ENCODE data around the gene TSC1.

TSC1 gene

DNA sequence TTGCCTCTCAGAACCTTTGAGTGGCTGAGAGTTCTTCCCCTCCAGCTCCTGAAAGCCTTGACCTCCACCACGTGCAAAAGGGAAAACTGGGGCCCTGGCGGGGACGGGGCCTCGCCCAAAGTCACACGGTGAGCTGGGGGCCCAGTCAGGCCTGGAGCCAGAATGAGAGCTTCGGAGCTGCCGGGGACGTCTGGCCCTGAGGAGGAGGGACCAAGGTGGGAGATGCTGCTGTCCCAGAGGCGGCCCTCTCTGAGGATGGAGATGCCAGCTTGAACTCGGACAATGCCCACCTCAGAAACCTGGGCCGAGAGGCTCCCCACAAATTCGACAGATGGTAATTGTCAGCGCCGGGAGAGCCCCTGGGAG lies 67.0 kb downstream of the TSC1 start:
- Histone ChIP-seq H3K27ac (peak overlapping the region in 13 of 21 experiments; percentile 80 to 96 (median 90)), H3K4me3 (peak overlapping the region; percentile 78 to 98 (median 89))

- Histone ChIP-seq H3K4me3 (no peak overlapping the region), H3K27ac (no peak overlapping the region)
Measured at GRCh38 chr9:132876849-132877248, 67.6 kb downstream of the TSC1 start.

DNA sequence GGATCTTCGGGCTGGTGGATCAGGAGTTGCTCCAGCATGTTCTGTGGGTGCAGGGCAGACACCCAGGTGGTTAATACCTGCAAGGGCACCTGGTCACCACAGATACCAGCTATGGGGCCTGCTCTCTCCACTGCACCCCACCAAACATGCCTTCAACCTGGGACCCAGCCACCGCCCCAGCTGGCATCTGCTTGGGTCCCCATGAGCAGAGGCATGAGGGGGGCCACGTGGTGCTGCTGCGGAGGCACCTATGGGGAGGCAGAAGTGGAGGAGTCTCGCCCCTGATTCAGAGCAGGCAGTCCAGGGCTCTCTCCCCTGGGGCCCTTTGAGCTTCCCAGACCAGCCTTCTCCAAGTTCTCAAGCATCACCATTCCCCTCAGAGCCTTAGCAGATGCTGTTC lies 69.3 kb downstream of the TSC1 start:
- Histone ChIP-seq H3K4me3 (no peak overlapping the region), H3K27ac (no peak overlapping the region)

DNA sequence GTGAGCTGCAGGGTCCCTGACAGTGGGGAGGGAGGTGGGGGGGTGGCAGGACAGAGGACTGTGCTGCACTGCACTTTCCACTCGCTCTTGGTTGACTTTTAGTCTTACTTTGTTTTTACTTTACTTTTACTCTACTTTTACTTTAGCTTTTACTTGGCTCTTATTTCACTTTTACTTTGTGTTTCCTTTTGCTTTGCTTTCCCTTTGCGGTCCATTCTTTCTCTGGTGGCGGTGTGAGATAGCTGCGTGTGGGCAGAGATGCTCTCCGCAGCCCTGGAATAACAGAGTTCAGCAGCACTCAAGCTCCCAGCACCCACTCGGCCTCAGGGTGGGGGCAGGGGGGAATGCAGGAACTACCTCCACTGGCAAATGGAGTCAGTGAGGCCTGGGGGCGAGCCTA lies 71.0 kb downstream of the TSC1 start:
- H3K4me3 ChIP-seq, result no peak overlapping the region

DNA sequence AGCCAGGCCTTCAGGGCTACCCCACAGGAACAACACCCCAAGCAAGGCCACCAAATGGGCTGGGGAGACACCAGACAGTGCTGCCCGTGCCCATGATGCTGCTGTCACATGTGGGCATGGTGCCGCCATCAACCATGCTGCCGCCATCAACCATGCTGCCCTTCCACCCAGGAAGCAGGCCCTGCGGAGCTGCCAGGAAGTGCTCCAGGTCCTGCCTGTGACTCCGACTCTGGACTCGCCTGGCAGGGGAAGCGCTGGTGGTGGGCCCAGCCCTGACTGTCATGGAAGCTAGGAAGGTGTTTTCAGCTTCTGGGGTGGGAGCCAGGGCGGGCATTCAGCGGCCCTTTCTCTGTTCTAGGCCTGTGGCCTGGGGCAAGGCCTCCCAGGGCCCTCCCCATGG lies 75.2 kb downstream of the TSC1 start:
- no peak overlapping the region for H3K27ac ChIP-seq
- no peak overlapping the region for H3K4me3 ChIP-seq

More for the DNA sequence above, 71.0 kb downstream of the TSC1 start:
- no peak overlapping the region for H3K27ac ChIP-seq

DNA sequence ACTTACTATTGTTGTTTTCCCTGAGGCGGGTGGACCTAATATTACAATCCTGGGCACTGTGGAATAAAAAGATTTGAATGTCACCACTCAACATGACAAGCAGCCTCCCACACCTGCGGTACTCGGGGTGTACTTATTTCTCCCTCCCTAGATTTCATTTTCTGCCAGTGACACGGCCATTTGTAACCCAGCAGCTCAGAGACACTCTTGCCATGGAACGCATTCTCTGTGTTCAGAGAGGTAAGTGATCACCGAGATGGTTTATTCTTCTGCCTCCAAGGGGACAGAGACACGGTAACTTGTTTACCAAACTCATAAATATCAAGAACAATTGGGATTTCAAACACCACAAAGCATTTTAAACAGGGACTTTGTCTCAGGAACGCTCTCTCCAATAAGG lies 77.5 kb downstream of the TSC1 start:
- H3K4me3 ChIP-seq, result no peak overlapping the region
- no peak overlapping the region for H3K27ac ChIP-seq

DNA sequence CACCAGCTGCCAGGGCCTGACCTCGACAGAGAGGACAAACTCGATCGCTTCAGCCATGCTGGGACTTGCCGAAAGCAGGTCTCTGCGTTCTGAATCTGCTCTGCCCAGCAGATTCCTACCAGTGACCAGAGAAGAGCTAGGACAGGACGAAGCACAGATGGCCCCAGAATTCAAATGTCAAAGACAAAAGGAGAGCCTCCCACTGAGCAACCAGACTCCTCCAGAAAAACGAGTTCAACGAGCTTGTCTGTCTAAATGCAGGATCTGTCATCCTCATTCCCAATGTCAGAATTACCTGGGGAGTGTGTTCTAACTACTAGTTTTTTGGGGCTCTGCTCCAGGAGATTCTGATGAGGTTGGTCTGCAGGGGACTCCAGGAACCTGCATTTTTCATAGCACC lies 79.7 kb downstream of the TSC1 start:
- H3K27ac ChIP-seq, result peak overlapping the region in 12 of 21 experiments; percentile 2 to 71 (median 36)
- no peak overlapping the region for H3K4me3 ChIP-seq

DNA sequence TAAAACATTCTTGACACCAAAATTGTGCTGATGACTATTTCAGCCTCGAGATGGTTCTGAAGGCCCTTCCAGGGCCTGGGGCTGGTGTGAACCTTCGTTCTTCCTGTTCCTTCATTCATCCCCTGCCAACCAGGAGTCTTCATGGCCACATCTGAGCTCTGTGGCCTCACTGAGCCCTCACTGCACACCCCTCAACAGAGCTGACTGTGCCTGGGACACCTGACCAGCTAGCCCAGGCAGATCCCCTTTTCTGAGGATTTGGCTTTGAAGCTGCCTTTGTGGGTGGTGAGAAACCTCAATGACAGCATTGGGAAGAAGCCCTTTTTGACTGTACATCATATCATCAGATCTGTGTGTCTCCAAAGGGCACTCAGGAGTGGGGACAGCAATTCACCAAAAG lies 80.1 kb downstream of the TSC1 start:
- Histone ChIP-seq H3K27ac (peak overlapping the region in 12 of 21 experiments; percentile 2 to 71 (median 36)), H3K4me3 (no peak overlapping the region)

GRCh38 chr9:132863096-132863495 lies 81.3 kb downstream of the TSC1 start:
- Histone ChIP-seq H3K27ac (no peak overlapping the region), H3K4me3 (no peak overlapping the region)

DNA sequence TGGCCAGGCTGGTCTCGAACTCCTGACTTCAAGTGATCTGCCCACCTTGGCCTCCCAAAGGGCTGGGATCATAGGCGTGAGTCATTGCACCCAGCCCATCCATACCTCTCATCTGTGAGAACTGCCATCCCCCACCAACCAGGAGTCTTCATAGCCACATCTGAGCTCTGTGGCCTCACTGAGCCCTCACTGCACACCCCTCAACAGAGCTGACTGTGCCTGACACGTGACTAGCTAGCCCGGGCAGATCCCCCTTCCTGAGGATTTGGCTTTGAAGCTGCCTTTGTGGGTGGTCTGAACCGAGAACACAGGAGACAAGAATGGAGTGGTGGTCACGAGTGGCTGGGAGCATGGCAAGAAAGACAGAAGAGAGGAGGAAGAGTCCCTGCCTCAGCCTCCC lies 81.9 kb downstream of the TSC1 start:
- Histone ChIP-seq H3K27ac (no peak overlapping the region), H3K4me3 (no peak overlapping the region)

DNA sequence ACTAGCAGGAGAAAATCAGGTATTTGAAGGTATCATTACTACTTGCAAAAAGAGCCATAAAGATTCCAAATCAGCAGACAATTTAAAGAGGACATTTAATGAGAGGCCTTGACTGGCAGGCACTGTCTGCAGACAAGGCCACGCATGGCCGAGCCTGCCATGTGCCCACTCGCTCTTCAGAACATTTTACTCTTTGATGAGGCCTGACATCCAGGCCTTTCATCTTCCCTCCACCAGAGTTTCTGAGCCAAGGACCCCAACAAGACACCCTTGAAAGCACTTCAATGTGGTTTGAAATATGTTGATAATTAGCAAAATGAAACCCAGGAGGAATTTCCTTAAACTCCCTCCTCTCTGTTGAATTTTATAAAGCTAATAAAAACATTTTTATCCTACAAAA lies 82.8 kb downstream of the TSC1 start:
- H3K4me3 ChIP-seq, result no peak overlapping the region
- no peak overlapping the region for H3K27ac ChIP-seq

- H3K27ac ChIP-seq, result peak overlapping the region in 1 of 21 experiments; percentile 9
- H3K4me3 ChIP-seq, result no peak overlapping the region
Measured at GRCh38 chr9:132858751-132859150, 85.7 kb downstream of the TSC1 start.

GRCh38 chr9:132857616-132858342 lies 86.6 kb downstream of the TSC1 start:
- Histone ChIP-seq H3K4me3 (no peak overlapping the region), H3K27ac (peak overlapping the region in 7 of 21 experiments; percentile 3 to 57 (median 23))

DNA sequence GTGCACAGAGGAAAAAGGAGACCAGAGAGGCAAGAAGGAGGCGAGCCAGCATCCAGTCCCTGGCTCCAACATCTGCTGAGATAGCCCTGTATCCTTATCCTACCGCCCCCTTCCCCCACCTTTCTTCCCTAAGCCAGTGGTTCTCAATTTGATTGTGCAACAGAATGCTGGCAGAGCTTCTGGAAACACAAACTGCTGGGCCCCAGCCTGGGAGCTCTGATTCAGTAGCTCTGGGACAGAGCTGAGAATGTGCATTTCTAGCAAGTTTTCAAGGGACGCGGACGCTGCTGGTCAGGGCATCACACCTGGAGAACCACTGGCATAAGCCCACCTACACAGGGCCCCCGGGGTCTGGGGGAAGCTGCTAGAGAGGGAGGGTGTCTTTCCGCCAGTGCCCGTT lies 87.4 kb downstream of the TSC1 start:
- Histone ChIP-seq H3K27ac (peak overlapping the region in 9 of 21 experiments; percentile 3 to 57 (median 29)), H3K4me3 (no peak overlapping the region)

DNA sequence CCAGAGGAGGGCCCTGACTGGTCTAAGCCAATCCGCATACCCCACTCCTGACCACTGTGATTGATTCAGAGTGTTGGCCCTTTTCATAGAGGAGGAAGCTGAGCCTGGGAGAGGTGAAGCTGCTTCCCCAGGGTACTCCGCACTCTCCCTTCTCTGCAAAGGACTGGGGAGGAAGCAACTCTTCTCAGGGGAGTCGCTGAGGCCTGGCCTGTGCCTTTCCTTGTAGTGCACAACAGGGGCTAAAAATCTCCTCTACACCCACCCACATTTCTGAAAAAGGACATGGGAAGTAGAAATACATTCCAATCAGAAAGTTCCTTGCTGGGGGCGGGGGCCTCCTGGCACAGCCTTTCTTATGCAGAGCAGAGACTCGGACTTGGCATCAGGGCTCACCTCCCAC lies 88.5 kb downstream of the TSC1 start:
- no peak overlapping the region for H3K4me3 ChIP-seq
- no peak overlapping the region for H3K27ac ChIP-seq

GRCh38 chr9:132854832-132855231 lies 89.6 kb downstream of the TSC1 start:
- H3K27ac ChIP-seq, result no peak overlapping the region
- H3K4me3 ChIP-seq, result no peak overlapping the region

- H3K27ac ChIP-seq, result no peak overlapping the region
- H3K4me3 ChIP-seq, result no peak overlapping the region
Measured at GRCh38 chr9:132853482-132853881, 90.9 kb downstream of the TSC1 start.

- no peak overlapping the region for H3K4me3 ChIP-seq
- H3K27ac ChIP-seq, result no peak overlapping the region
Measured at GRCh38 chr9:132849185-132849706, 95.2 kb downstream of the TSC1 start.

GRCh38 chr9:132846918-132847515 lies 97.4 kb downstream of the TSC1 start:
- Histone ChIP-seq H3K4me3 (no peak overlapping the region), H3K27ac (no peak overlapping the region)

- Histone ChIP-seq H3K27ac (no peak overlapping the region), H3K4me3 (no peak overlapping the region)
Measured at GRCh38 chr9:132846109-132846917, 98.1 kb downstream of the TSC1 start.

All from skin epidermis (tissue), 12 donors.